H1 (cell line): ENCODE data around the gene USP35. TPM values are rescaled to one million over a fixed set of nuclear protein-coding genes. Genes with fewer than 3 reads are reported as not detected.

Experiments used
- CTCF ChIA-PET: fragments of 300-600 bp; sonication (Branson Sonifier 250); formaldehyde crosslinking; loops from one replicate; lab custom pipeline; 2021; ENCODE audit not compliant: partially characterized antibody; lab: Charles Lee
- POLR2A ChIA-PET: fragments of 300-600 bp; sonication (Branson Sonifier 250); formaldehyde crosslinking; loops from one replicate; lab custom pipeline; 2021; ENCODE audit warnings: inconsistent platforms; ENCODE audit not compliant: partially characterized antibody; lab: Charles Lee
- DNase-seq, 2 experiments: peaks; one replicate each; pipeline versions ENCODE4 v3.0.0 to v3.0.0-alpha.2; 2010 to 2022; ENCODE audit warnings: low spot score in 2 of 2, low read depth in 1 of 2, mixed read lengths in 1 of 2
- FAIRE-seq: peaks from 2 replicates; lab custom pipeline; 2011; peaks lifted over from hg19 to GRCh38; lab: Jason Lieb, UNC
- H2AFZ ChIP-seq: 2 replicates; pipeline ENCODE4 v1.8.1; 2012; ENCODE audit warnings: low read length, inconsistent platforms
- H2AK5ac ChIP-seq: 2 replicates; pipeline ENCODE4 v1.6.1; 2013; ENCODE audit warnings: low read depth, low read length
- H2BK120ac ChIP-seq: replicated peaks from 2 replicates; pipeline ENCODE3; 2013; ENCODE audit warnings: low read depth, low read length, inconsistent platforms
- H2BK12ac ChIP-seq: 2 replicates; pipeline ENCODE4 v1.6.1; 2013; ENCODE audit warnings: low read depth, low read length
- H2BK15ac ChIP-seq: 2 replicates; pipeline ENCODE4 v1.6.1; 2013; ENCODE audit warnings: low read length
- H2BK20ac ChIP-seq: 2 replicates; pipeline ENCODE4 v1.6.1; 2013; ENCODE audit warnings: low read length
- H2BK5ac ChIP-seq: 2 replicates; pipeline ENCODE4 v1.6.1; 2013; ENCODE audit warnings: low read depth, low read length
- H3K14ac ChIP-seq: 2 replicates; pipeline ENCODE4 v1.6.1; 2013; ENCODE audit warnings: inconsistent platforms; ENCODE audit not compliant: insufficient read length
- H3K18ac ChIP-seq: 2 replicates; pipeline ENCODE4 v1.6.1; 2013; ENCODE audit warnings: low read length; ENCODE audit errors: extremely low read depth
- H3K23ac ChIP-seq: 2 replicates; pipeline ENCODE4 v1.6.1; 2013; ENCODE audit warnings: inconsistent platforms; ENCODE audit not compliant: insufficient read length
- H3K23me2 ChIP-seq: 2 replicates; pipeline ENCODE4 v1.6.1; 2013; ENCODE audit warnings: low read depth, low read length
- H3K27ac ChIP-seq: 2 replicates; pipeline ENCODE4 v1.6.1; 2011; ENCODE audit warnings: low read depth, low read length, inconsistent platforms
- H3K27me3 ChIP-seq, 4 experiments: replicated peaks in 1 of 4; 1 replicate in 1 of 4; 2 replicates in 3 of 4; pipeline versions ENCODE4 v1.6.1 to v1.8.1; 2011 to 2013; ENCODE audit warnings: low read length in 3 of 4, mild to moderate bottlenecking in 3 of 4, inconsistent platforms in 2 of 4, mixed read lengths in 2 of 4, moderate library complexity in 1 of 4; ENCODE audit not compliant: control insufficient read depth in 3 of 4, insufficient read depth in 3 of 4; ENCODE audit errors: extremely low read depth in 1 of 4
- H3K36me3 ChIP-seq, 4 experiments: 2 replicates each; pipeline versions ENCODE4 v1.6.1 to v1.8.1; 2011 to 2013; ENCODE audit warnings: mild to moderate bottlenecking in 4 of 4, low read length in 3 of 4, moderate library complexity in 2 of 4, control low read depth in 1 of 4, inconsistent platforms in 1 of 4; ENCODE audit not compliant: insufficient read depth in 4 of 4, control insufficient read depth in 2 of 4
- H3K4ac ChIP-seq: replicated peaks from 2 replicates; pipeline ENCODE3; 2013; ENCODE audit warnings: low read length, low read depth, mixed read lengths, inconsistent platforms; ENCODE audit not compliant: insufficient read length
- H3K4me1 ChIP-seq, 4 experiments: replicated peaks in 1 of 4; 1 replicate in 1 of 4; 2 replicates in 3 of 4; pipeline versions ENCODE4 v1.6.1 to v1.8.1; 2011 to 2013; ENCODE audit warnings: low read length in 3 of 4, inconsistent platforms in 2 of 4, mixed read lengths in 1 of 4; ENCODE audit not compliant: insufficient read depth in 4 of 4, control insufficient read depth in 3 of 4
- H3K4me2 ChIP-seq, 2 experiments: 2 replicates each; pipeline versions ENCODE4 v1.6.1 to v1.8.1; 2011 to 2013; ENCODE audit warnings: low read depth in 2 of 2, low read length in 2 of 2, control low read depth in 1 of 2, inconsistent platforms in 1 of 2, mild to moderate bottlenecking in 1 of 2; ENCODE audit not compliant: insufficient read depth in 1 of 2
- H3K4me3 ChIP-seq, 4 experiments: fragments of 200-600, 300-600 bp in 1 of 4; sonication (generic), shearing (Covaris generic), sonication (Bioruptor Twin) in 1 of 4; 2 replicates each; pipeline versions ENCODE4 v1.5.1 to v1.8.1; 2011 to 2016; ENCODE audit warnings: low read length in 4 of 4, low read depth in 3 of 4, control low read depth in 2 of 4, inconsistent platforms in 2 of 4, mild to moderate bottlenecking in 2 of 4, mixed read lengths in 1 of 4, moderate library complexity in 1 of 4; ENCODE audit not compliant: insufficient read depth in 2 of 4; ENCODE audit errors: extremely low read depth in 1 of 4
- H3K56ac ChIP-seq: replicated peaks from 2 replicates; pipeline ENCODE3; 2013; ENCODE audit warnings: low read depth, mild to moderate bottlenecking, mixed read lengths, low read length, inconsistent platforms; ENCODE audit not compliant: insufficient read length
- H3K79me1 ChIP-seq: 2 replicates; pipeline ENCODE4 v1.6.1; 2013; ENCODE audit warnings: low read depth, low read length, control low read depth
- H3K79me2 ChIP-seq, 2 experiments: 2 replicates each; pipeline versions ENCODE4 v1.6.1 to v1.8.1; 2012 to 2013; ENCODE audit warnings: low read length in 2 of 2, mild to moderate bottlenecking in 2 of 2, inconsistent platforms in 1 of 2; ENCODE audit not compliant: insufficient read depth in 2 of 2, control insufficient read depth in 1 of 2
- H3K9ac ChIP-seq, 4 experiments: replicated peaks in 1 of 4; 1 replicate in 1 of 4; 2 replicates in 3 of 4; pipeline versions ENCODE4 v1.6.1 to v1.8.1; 2011 to 2013; ENCODE audit warnings: low read depth in 3 of 4, low read length in 3 of 4, control low read depth in 2 of 4, mild to moderate bottlenecking in 2 of 4, moderate library complexity in 2 of 4, inconsistent platforms in 1 of 4; ENCODE audit errors: extremely low read depth in 1 of 4
- H3K9me3 ChIP-seq, 2 experiments: 2 replicates each; pipeline versions ENCODE4 v1.6.1 to v1.8.1; 2012 to 2013; ENCODE audit warnings: mild to moderate bottlenecking in 2 of 2, moderate library complexity in 2 of 2, control low read depth in 1 of 2, inconsistent platforms in 1 of 2, low read depth in 1 of 2, low read length in 1 of 2, mixed read lengths in 1 of 2; ENCODE audit not compliant: insufficient read depth in 2 of 2
- H4K20me1 ChIP-seq, 2 experiments: replicated peaks in 1 of 2; 2 replicates each; pipeline versions ENCODE3 to v1.8.1; 2011 to 2013; ENCODE audit warnings: inconsistent platforms in 2 of 2, low read length in 2 of 2, mild to moderate bottlenecking in 1 of 2; ENCODE audit not compliant: insufficient read depth in 2 of 2, control insufficient read depth in 1 of 2
- H4K5ac ChIP-seq: 2 replicates; pipeline ENCODE4 v1.6.1; 2013; ENCODE audit warnings: low read length, low read depth, mixed read lengths, inconsistent platforms; ENCODE audit not compliant: insufficient read length
- H4K8ac ChIP-seq: 2 replicates; pipeline ENCODE4 v1.8.0; 2013; ENCODE audit warnings: mild to moderate bottlenecking, moderate library complexity, low read length, inconsistent platforms; ENCODE audit not compliant: insufficient read depth; ENCODE audit errors: extremely low read depth
- H4K91ac ChIP-seq: replicated peaks from 2 replicates; pipeline ENCODE3; 2013; ENCODE audit warnings: low read length, mixed read lengths, inconsistent platforms; ENCODE audit not compliant: insufficient read length
- ATF3 ChIP-seq: IDR thresholded peaks from 2 replicates; pipeline ENCODE4 v1.6.1; 2011; ENCODE audit warnings: low read depth, mild to moderate bottlenecking, low read length; ENCODE audit not compliant: insufficient read depth
- BCL11A ChIP-seq, 2 experiments: IDR thresholded peaks; one replicate each; pipeline ENCODE4 v1.6.1; 2011; ENCODE audit warnings: low read depth in 2 of 2, low read length in 2 of 2, mild to moderate bottlenecking in 2 of 2
- CEBPB ChIP-seq: IDR thresholded peaks from 2 replicates; pipeline ENCODE4 v1.6.1; 2012; ENCODE audit warnings: low read depth, low read length
- CHD2 ChIP-seq: IDR thresholded peaks from 2 replicates; pipeline ENCODE4 v1.6.1; 2012; ENCODE audit warnings: low read length, improper control_type of control experiment
- FOSL1 ChIP-seq: IDR thresholded peaks from 2 replicates; pipeline ENCODE4 v1.6.1; 2011; ENCODE audit warnings: mild to moderate bottlenecking, low read depth, low read length, moderate library complexity; ENCODE audit not compliant: insufficient read depth
- KDM1A ChIP-seq: fragments of 200-600, 300-600 bp; sonication (generic); IDR thresholded peaks from 2 replicates; pipeline ENCODE4 v1.7.1; 2016; ENCODE audit warnings: mild to moderate bottlenecking, low read length, borderline replicate concordance
- KDM5A ChIP-seq: fragments of 200-600 bp; IDR thresholded peaks from 2 replicates; pipeline ENCODE4 v1.7.1; 2012; ENCODE audit warnings: mild to moderate bottlenecking, low read length, inconsistent platforms, mixed read lengths
- NRF1 ChIP-seq: IDR thresholded peaks from 2 replicates; pipeline ENCODE4 v1.6.1; 2011; ENCODE audit warnings: mild to moderate bottlenecking, low read depth, low read length, improper control_type of control experiment
- PHF8 ChIP-seq: fragments of 200-600 bp; sonication (generic); conservative IDR thresholded peaks from 2 replicates; pipeline ENCODE4 v1.7.1; 2012; ENCODE audit warnings: low read depth, mild to moderate bottlenecking, inconsistent platforms, low read length, moderate library complexity
- POU5F1 ChIP-seq: IDR thresholded peaks from 2 replicates; pipeline ENCODE4 v1.6.1; 2011; ENCODE audit warnings: low read depth, mild to moderate bottlenecking, low read length, moderate library complexity
- SIRT6 ChIP-seq: IDR thresholded peaks from one replicate; pipeline ENCODE4 v1.7.1; 2012; ENCODE audit warnings: low read length, inconsistent platforms
- SP1 ChIP-seq: IDR thresholded peaks from 2 replicates; pipeline ENCODE4 v1.6.1; 2011; ENCODE audit warnings: low read depth, low read length
- TBP ChIP-seq: IDR thresholded peaks from 2 replicates; pipeline ENCODE4 v1.6.1; 2011; ENCODE audit warnings: low read depth, low read length, improper control_type of control experiment
- YY1 ChIP-seq: IDR thresholded peaks from 2 replicates; pipeline ENCODE4 v1.6.1; 2011; ENCODE audit warnings: low read depth, mild to moderate bottlenecking, low read length
- WGBS, 2 experiments: shearing (Covaris generic) in 1 of 2; methylation state at CpG; one replicate each; pipeline versions ENCODE4 v1.1.6 to v1.1.7; 2013 to 2015; ENCODE audit warnings: low lambda C conversion rate in 2 of 2, mixed read lengths in 2 of 2, inconsistent platforms in 1 of 2, low coverage in 1 of 2, missing lambda C conversion rate in 1 of 2; ENCODE audit not compliant: insufficient replicate concordance in 2 of 2, insufficient coverage in 1 of 2, insufficient read length in 1 of 2; ENCODE audit errors: extremely low coverage in 1 of 2, missing lambda C conversion rate in 1 of 2; 5-methylcytosine and 5-hydroxymethylcytosine counted together
- polyA plus RNA-seq, 7 experiments: library from polyadenylated mRNA; depleted of rRNA in 3 of 7; stranded (reverse) in 5 of 7; unstranded in 2 of 7; fragments of >200 nt in 5 of 7; fragments of 200-250 nt in 2 of 7; gene quantifications; 1 replicate in 5 of 7; 2 replicates in 1 of 7; 4 replicates in 1 of 7; pipeline versions ENCODE4 v1.2.1 to v1.2.3, GENCODE V29; 2011 to 2013; ENCODE audit warnings: missing spikeins in 2 of 7, mixed read lengths in 2 of 7
- total RNA-seq: library from RNA; stranded (reverse); fragmentation: NEBNext Ultra II Directional; extraction: Animal tissue kit (Norgen Biotek cat#: 25700); gene quantifications from 2 replicates; pipeline ENCODE4 v1.2.1, GENCODE V29; 2021

The USP35 gene
- total and polyA plus RNA-seq, 2 of the 8 experiments (the other 6 are each of a cell fraction or from before 2014, with no cell fraction given), result 4.6 to 6.8 TPM

DNA sequence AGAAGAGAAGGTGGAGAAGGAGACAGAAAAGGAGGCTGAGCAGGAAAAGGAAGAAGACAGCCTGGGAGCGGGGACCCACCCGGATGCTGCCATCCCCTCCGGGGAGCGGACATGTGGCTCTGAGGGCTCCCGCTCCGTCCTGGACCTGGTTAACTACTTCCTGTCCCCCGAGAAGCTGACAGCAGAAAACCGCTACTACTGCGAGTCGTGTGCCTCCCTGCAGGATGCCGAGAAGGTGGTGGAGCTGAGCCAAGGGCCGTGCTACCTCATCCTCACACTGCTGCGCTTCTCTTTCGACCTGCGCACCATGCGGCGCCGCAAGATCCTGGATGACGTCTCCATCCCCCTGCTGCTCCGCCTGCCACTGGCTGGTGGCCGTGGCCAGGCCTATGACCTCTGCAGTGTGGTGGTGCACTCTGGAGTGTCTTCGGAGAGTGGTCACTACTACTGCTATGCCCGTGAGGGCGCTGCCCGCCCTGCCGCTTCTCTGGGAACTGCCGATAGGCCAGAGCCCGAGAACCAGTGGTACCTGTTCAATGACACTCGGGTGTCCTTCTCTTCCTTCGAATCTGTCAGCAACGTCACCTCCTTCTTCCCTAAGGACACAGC, 21.4 kb downstream of the USP35 start:
- no peak overlapping the region for H3K56ac ChIP-seq
- no peak overlapping the region for H3K14ac ChIP-seq
- H4K5ac ChIP-seq, result no peak overlapping the region
- peaks cover 0 to 9% (median 2%) of the 10 kb centered on the region in 4 experiments; a peak in 6 of 8 replicates for H3K36me3 ChIP-seq
- no peak overlapping the region for H2BK5ac ChIP-seq
- no peak overlapping the region for H2BK12ac ChIP-seq
- H3K9me3 ChIP-seq, result no peaks in the 10 kb centered on the region
- H2BK20ac ChIP-seq, result no peak overlapping the region
- H3K79me2 ChIP-seq, result no peaks in the 10 kb centered on the region
- H4K91ac ChIP-seq, result no peak overlapping the region
- H3K4ac ChIP-seq, result no peak overlapping the region
- no peak overlapping the region for H3K23ac ChIP-seq
- CTCF ChIA-PET, result interaction anchor here (0.6 kb wide), 1 partner anchor 18 kb away, joined by 3 read pairs; no protein-coding TSS in a partner anchor
- no peak overlapping the region for H3K9ac ChIP-seq
- H4K8ac ChIP-seq, result no peak overlapping the region
- no peaks in the 10 kb centered on the region for H3K27me3 ChIP-seq
- H2BK120ac ChIP-seq, result no peak overlapping the region
- POLR2A ChIA-PET, result no interaction called here
- H4K20me1 ChIP-seq, result peaks cover 0 to 4% of the 10 kb centered on the region in 2 experiments
- FAIRE-seq (no peak), DNase-seq (no peak)
- no peak overlapping the region for H2BK15ac ChIP-seq
- H3K27ac ChIP-seq, result no peak overlapping the region
- TF ChIP-seq FOSL1, result no peak
- TF ChIP-seq TBP, result no peak
- TF ChIP-seq CEBPB, result no peak
- no peak for TF ChIP-seq NRF1
- TF ChIP-seq POU5F1, result no peak
- no peak for TF ChIP-seq ATF3
- no peak for TF ChIP-seq SP1
- no peak for TF ChIP-seq PHF8
- no peak for TF ChIP-seq KDM5A
- TF ChIP-seq YY1, result no peak
- TF ChIP-seq SIRT6, result no peak
- no peak for TF ChIP-seq BCL11A (IDR thresholded peaks at IDR 0.05; ENCODE audit: low read depth in 2 of 2, low read length in 2 of 2)
- TF ChIP-seq KDM1A, result no peak
- no peak for TF ChIP-seq CHD2
- H3K4me2 ChIP-seq, result no peak overlapping the region
- WGBS, 2 experiments, result 89% methylated on average over 31 of the region's 31 CpGs; no CpG with 5 or more reads in 1 of the 2 experiments
- no peak overlapping the region for H2AFZ ChIP-seq
- H3K4me1 ChIP-seq, result no peaks in the 10 kb centered on the region; a peak in 1 of 7 replicates
- H2AK5ac ChIP-seq, result no peak overlapping the region
- 0 out of 2 replicates have a peak, but pooled peaks cover 2% of the 10 kb centered on the region for H3K79me1 ChIP-seq
- H3K18ac ChIP-seq, result no peak overlapping the region
- no peaks in the 10 kb centered on the region for H3K23me2 ChIP-seq
- no peak overlapping the region for H3K4me3 ChIP-seq
